Activated naive CD4-positive, alpha-beta T cell treated with anti-CD3 and anti-CD28 coated beads, Interleukin-2, amount 50 U/mL, for 24 hours (primary cell): Measurements from ENCODE around the gene MPHOSPH6.
A peak's percentile ranks its signal among the peaks of the same experiment; 100 is the strongest.

Experiments used
- H3K27ac Mint-ChIP-seq: one replicate; pipeline ENCODE4 v1.8.0; 2021; ENCODE audit warnings: mild to moderate bottlenecking, mixed read lengths
- H3K27me3 Mint-ChIP-seq: one replicate; pipeline ENCODE4 v1.8.0; 2021; ENCODE audit warnings: mixed read lengths
- H3K36me3 Mint-ChIP-seq: one replicate; pipeline ENCODE4 v1.8.0; 2021; ENCODE audit warnings: mixed read lengths
- H3K4me1 Mint-ChIP-seq: one replicate; pipeline ENCODE4 v1.8.0; 2021; ENCODE audit warnings: mixed read lengths
- H3K4me3 Mint-ChIP-seq: one replicate; pipeline ENCODE4 v1.8.0; 2021; ENCODE audit warnings: mild to moderate bottlenecking, mixed read lengths
- H3K9me3 Mint-ChIP-seq: one replicate; pipeline ENCODE4 v1.8.0; 2021; ENCODE audit warnings: mixed read lengths

MPHOSPH6 gene

DNA sequence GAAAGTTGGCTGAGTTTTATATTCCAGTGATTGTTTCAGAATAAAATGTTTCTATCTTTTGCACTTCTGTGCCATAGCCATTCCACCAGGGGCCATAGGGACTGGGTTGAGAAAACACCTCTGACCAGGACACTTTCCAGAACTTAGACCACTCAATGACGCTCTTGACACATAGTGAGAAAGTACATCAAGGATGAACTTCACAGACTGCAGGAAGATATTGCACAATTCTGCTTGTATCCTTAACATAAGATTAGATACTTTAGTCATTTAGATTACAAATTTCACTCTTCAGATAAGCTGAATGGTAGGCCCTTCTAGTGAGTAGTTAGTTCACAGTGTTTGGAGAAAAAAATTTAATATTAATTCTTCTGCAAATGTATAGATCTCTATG is 13.0 kb upstream of the MPHOSPH6 start:
- H3K9me3 Mint-ChIP-seq: no peaks in the 10 kb centered on the region
- H3K27me3 Mint-ChIP-seq: peaks cover 8% of the 10 kb centered on the region
- H3K27ac Mint-ChIP-seq: no peak overlapping the region
- peaks cover 9% of the 10 kb centered on the region for H3K4me1 Mint-ChIP-seq
- no peaks in the 10 kb centered on the region for H3K36me3 Mint-ChIP-seq
- H3K4me3 Mint-ChIP-seq: no peak overlapping the region

GRCh38 chr16:82182266-82183003 is 12.4 kb upstream of the MPHOSPH6 start:
- Mint-ChIP-seq H3K9me3 (no peaks in the 10 kb centered on the region), H3K36me3 (no peaks in the 10 kb centered on the region), H3K4me3 (no peak overlapping the region), H3K27me3 (peaks cover 9% of the 10 kb centered on the region), H3K27ac (no peak overlapping the region), H3K4me1 (peaks cover 4% of the 10 kb centered on the region)

- Mint-ChIP-seq H3K36me3 (no peaks in the 10 kb centered on the region), H3K4me3 (no peak overlapping the region), H3K4me1 (no peaks in the 10 kb centered on the region), H3K27ac (no peak overlapping the region), H3K9me3 (no peaks in the 10 kb centered on the region), H3K27me3 (peaks cover 10% of the 10 kb centered on the region)
Observed at GRCh38 chr16:82181461-82182185, 11.6 kb upstream of the MPHOSPH6 start.

GRCh38 chr16:82178352-82178751 is 8.3 kb upstream of the MPHOSPH6 start:
- Mint-ChIP-seq H3K36me3 (no peaks in the 10 kb centered on the region), H3K4me1 (no peaks in the 10 kb centered on the region), H3K4me3 (no peak overlapping the region), H3K27me3 (peaks cover 10% of the 10 kb centered on the region), H3K27ac (no peak overlapping the region), H3K9me3 (no peaks in the 10 kb centered on the region)

- no peak overlapping the region for H3K27ac Mint-ChIP-seq
- H3K27me3 Mint-ChIP-seq: peaks cover 15% of the 10 kb centered on the region
- H3K9me3 Mint-ChIP-seq: no peaks in the 10 kb centered on the region
- H3K4me1 Mint-ChIP-seq: no peaks in the 10 kb centered on the region
- no peak overlapping the region for H3K4me3 Mint-ChIP-seq
- no peaks in the 10 kb centered on the region for H3K36me3 Mint-ChIP-seq
Observed at GRCh38 chr16:82177555-82177954, 7.5 kb upstream of the MPHOSPH6 start.

DNA sequence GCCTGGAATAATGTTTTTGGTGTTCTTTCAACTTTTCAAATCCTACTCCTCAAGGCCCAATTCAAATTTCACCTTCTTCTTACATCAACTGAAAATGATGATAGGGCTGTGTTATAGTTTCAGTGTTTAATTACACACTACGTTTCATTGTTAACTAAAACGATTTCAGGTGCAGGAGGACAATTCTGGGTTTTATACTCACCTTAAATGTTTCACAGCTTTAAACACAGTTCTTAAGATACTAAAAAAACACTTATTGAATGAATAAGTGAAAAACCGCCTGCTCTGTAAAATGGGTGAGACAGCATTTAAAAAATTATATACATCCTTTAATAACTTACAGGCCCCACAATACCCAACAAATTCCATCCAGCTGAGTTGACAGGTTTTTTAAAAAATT is 6.2 kb upstream of the MPHOSPH6 start:
- Mint-ChIP-seq H3K27ac (no peak overlapping the region), H3K4me3 (no peak overlapping the region), H3K4me1 (no peaks in the 10 kb centered on the region), H3K27me3 (peaks cover 23% of the 10 kb centered on the region), H3K36me3 (no peaks in the 10 kb centered on the region), H3K9me3 (no peaks in the 10 kb centered on the region)

GRCh38 chr16:82175627-82176026 is 5.6 kb upstream of the MPHOSPH6 start:
- no peaks in the 10 kb centered on the region for H3K4me1 Mint-ChIP-seq
- no peak overlapping the region for H3K27ac Mint-ChIP-seq
- H3K27me3 Mint-ChIP-seq: peaks cover 23% of the 10 kb centered on the region
- H3K4me3 Mint-ChIP-seq: no peak overlapping the region
- H3K36me3 Mint-ChIP-seq: no peaks in the 10 kb centered on the region
- no peaks in the 10 kb centered on the region for H3K9me3 Mint-ChIP-seq

- peaks cover 26% of the 10 kb centered on the region for H3K36me3 Mint-ChIP-seq
- peaks cover 49% of the 10 kb centered on the region for H3K4me1 Mint-ChIP-seq
- H3K27ac Mint-ChIP-seq: no peak overlapping the region
- H3K27me3 Mint-ChIP-seq: peaks cover 9% of the 10 kb centered on the region
- H3K9me3 Mint-ChIP-seq: no peaks in the 10 kb centered on the region
- H3K4me3 Mint-ChIP-seq: peak overlapping the region; percentile 88
Observed at GRCh38 chr16:82167670-82168069, 2.4 kb downstream of the MPHOSPH6 start.

DNA sequence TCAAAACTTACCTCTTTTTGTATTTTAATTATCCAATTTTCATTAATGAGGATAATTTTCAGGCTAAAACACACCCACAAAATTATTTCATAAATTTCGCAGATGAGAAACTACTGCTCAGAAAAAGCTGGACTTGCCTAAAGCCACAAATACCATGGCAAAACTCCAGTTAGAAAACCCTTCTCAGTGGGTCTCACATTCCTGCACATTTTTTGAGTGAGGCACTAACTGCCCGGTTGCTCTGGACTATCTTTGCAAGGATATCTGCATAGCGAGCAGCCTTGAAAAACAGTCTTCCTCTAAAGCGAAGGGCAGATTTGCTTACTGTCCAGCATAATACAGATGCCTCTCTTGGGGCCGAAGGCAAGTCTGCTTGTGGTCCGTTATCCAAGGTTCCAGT is 9.8 kb downstream of the MPHOSPH6 start:
- H3K4me1 Mint-ChIP-seq: peaks cover 41% of the 10 kb centered on the region
- no peak overlapping the region for H3K4me3 Mint-ChIP-seq
- H3K27ac Mint-ChIP-seq: no peak overlapping the region
- no peaks in the 10 kb centered on the region for H3K27me3 Mint-ChIP-seq
- H3K36me3 Mint-ChIP-seq: peaks cover 35% of the 10 kb centered on the region
- H3K9me3 Mint-ChIP-seq: no peaks in the 10 kb centered on the region

GRCh38 chr16:82157836-82158235 is 12.2 kb downstream of the MPHOSPH6 start:
- H3K27me3 Mint-ChIP-seq: no peaks in the 10 kb centered on the region
- H3K27ac Mint-ChIP-seq: no peak overlapping the region
- no peaks in the 10 kb centered on the region for H3K9me3 Mint-ChIP-seq
- no peak overlapping the region for H3K4me3 Mint-ChIP-seq
- peaks cover 33% of the 10 kb centered on the region for H3K36me3 Mint-ChIP-seq
- H3K4me1 Mint-ChIP-seq: peaks cover 36% of the 10 kb centered on the region

- peaks cover 35% of the 10 kb centered on the region for H3K4me1 Mint-ChIP-seq
- no peaks in the 10 kb centered on the region for H3K27me3 Mint-ChIP-seq
- no peaks in the 10 kb centered on the region for H3K9me3 Mint-ChIP-seq
- no peak overlapping the region for H3K4me3 Mint-ChIP-seq
- no peak overlapping the region for H3K27ac Mint-ChIP-seq
- peaks cover 32% of the 10 kb centered on the region for H3K36me3 Mint-ChIP-seq
Observed at GRCh38 chr16:82157534-82157812, 12.6 kb downstream of the MPHOSPH6 start.

DNA sequence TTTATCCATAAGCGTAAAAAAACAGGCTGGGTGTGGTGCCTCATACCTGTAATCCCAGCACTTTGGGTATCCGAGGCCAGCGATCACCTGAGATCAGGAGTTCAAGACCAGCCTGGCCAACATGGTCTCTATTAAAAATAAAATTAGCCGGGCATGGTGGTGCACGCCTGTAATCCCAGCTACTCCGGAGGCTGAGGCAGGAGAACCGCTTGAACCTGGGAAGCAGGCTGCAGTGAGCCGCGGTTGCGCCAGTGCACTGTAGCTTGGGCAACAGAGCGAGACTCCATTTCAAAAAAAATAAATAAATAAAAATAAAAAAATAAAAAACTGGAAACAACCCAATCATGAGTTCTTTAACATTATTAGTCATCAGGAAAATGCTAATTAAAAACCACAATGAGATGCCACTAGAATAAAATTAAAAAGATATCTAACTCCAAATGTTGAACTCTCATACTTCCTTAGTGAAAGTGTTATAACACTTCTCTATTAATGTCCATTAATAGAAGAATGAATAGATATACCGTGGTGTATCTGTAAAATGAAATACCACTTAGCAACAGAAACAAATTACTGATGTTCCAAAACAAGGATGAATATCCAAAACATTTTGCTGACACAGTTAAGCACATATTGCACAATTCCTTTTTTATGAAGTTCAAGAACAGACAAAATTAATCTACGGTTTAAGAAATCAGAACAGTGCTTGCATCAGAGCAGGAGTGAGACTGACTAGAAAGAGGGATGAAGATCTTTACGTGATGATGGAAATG is 13.1 kb downstream of the MPHOSPH6 start:
- no peaks in the 10 kb centered on the region for H3K9me3 Mint-ChIP-seq
- H3K36me3 Mint-ChIP-seq: peaks cover 30% of the 10 kb centered on the region
- H3K27me3 Mint-ChIP-seq: no peaks in the 10 kb centered on the region
- no peak overlapping the region for H3K27ac Mint-ChIP-seq
- H3K4me3 Mint-ChIP-seq: no peak overlapping the region
- peaks cover 35% of the 10 kb centered on the region for H3K4me1 Mint-ChIP-seq

DNA sequence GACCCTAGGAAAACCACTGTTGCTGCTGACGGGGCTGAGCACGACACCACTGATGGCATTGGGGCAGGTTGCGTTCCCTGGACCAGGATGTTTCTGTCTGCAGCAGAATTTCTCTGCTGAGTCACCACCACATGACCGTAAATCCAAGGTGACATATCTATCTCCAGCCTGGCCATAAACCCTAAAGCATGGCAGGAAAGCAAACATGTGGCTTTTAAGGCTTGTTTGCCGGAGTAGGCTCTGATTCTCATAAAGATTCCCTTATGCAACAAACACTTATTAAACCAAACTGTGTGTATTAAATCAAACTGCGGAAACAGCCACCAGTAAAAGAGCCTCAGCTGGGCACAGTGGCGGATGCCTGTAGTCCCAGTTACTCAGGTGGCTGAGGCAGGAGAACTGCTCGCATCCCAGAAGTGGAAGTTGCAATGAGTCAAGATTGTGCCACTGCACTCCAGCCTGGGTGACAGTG is 17.3 kb downstream of the MPHOSPH6 start:
- peaks cover 30% of the 10 kb centered on the region for H3K36me3 Mint-ChIP-seq
- H3K27ac Mint-ChIP-seq: no peak overlapping the region
- H3K27me3 Mint-ChIP-seq: no peaks in the 10 kb centered on the region
- H3K4me1 Mint-ChIP-seq: peaks cover 18% of the 10 kb centered on the region
- H3K4me3 Mint-ChIP-seq: no peak overlapping the region
- no peaks in the 10 kb centered on the region for H3K9me3 Mint-ChIP-seq

DNA sequence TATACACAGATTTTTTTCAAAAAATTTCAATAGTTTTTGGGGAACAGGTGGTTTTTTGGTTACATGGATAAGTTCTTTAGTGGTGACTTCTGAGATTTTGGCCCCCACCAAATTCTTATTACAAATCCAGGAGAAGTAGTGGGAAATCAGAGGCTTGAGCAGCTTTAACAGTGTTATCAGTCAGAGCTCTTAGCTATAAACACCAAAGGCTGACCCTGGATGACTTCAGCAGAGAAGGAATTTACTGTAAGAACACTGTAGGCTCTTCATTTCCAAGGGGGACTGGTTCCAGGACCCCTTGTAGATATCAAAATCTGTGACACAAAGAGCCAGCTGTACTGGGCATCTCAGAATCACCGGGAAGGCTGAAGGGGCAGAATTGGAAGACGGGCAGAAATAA is 17.8 kb downstream of the MPHOSPH6 start:
- peaks cover 13% of the 10 kb centered on the region for H3K4me1 Mint-ChIP-seq
- H3K4me3 Mint-ChIP-seq: no peak overlapping the region
- H3K36me3 Mint-ChIP-seq: peaks cover 33% of the 10 kb centered on the region
- H3K9me3 Mint-ChIP-seq: no peaks in the 10 kb centered on the region
- no peaks in the 10 kb centered on the region for H3K27me3 Mint-ChIP-seq
- no peak overlapping the region for H3K27ac Mint-ChIP-seq

DNA sequence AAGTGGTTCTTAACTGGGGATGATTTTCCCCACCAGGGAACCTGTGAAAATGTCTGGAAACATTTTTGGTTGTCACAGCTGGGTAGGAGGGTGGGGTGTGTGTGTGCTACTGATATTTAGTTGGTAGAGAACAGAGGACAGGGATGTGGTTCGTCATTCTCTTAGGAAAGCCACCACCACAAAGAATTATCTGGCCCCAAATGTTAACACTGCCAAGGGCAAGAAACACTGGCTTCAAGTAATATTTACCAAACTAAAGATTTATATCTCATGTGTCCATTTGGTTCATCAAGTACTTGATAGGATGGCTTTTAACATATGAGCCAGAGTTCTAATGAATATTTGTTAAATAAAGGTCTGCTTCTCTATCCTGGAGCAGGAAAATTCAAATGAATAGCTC is 19.5 kb downstream of the MPHOSPH6 start:
- no peaks in the 10 kb centered on the region for H3K9me3 Mint-ChIP-seq
- H3K4me1 Mint-ChIP-seq: peaks cover 10% of the 10 kb centered on the region
- H3K4me3 Mint-ChIP-seq: no peak overlapping the region
- H3K36me3 Mint-ChIP-seq: peaks cover 35% of the 10 kb centered on the region
- H3K27ac Mint-ChIP-seq: no peak overlapping the region
- H3K27me3 Mint-ChIP-seq: no peaks in the 10 kb centered on the region

GRCh38 chr16:82149536-82149935 is 20.5 kb downstream of the MPHOSPH6 start:
- peaks cover 34% of the 10 kb centered on the region for H3K36me3 Mint-ChIP-seq
- no peaks in the 10 kb centered on the region for H3K27me3 Mint-ChIP-seq
- no peak overlapping the region for H3K27ac Mint-ChIP-seq
- no peak overlapping the region for H3K4me3 Mint-ChIP-seq
- no peaks in the 10 kb centered on the region for H3K9me3 Mint-ChIP-seq
- peaks cover 9% of the 10 kb centered on the region for H3K4me1 Mint-ChIP-seq
